ENCODE data around the gene RCAN3.

DNA sequence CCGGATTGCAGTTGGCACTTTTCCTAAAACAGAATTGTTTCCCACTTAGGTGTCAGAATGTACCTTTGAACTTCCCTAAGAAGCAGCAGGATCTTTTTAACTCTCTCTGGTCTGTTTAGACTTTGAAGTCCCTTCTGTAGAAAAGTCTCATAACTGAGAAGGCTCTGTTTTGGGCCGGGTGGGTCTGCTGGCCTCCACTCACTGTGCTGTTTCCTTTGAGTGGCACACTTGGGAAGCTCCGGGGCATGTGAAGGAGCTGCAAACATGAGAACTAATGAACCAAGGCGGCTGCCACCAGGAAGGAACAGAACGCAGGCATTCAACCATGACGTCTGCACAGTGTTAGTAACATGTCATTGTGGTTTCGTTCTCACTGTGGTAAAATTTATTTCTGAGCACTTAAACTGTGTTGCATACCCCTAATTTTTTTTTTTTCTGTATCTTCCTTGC is 33.8 kb downstream of the RCAN3 start:
- no peak for TF ChIP-seq TAF1 (IDR thresholded peaks at IDR 0.05; ENCODE audit: borderline replicate concordance, low read depth, low read length)
- no peak for TF ChIP-seq POLR2A (IDR thresholded peaks at IDR 0.05; ENCODE audit: low read depth, low read length)

All from GM12892 (cell line).